ENCODE data around the gene MRPS22. TPM values are rescaled to one million over a fixed set of nuclear protein-coding genes. Genes with fewer than 3 reads are reported as not detected.
A peak's percentile ranks its signal among the peaks of the same experiment; 100 is the strongest.
"Not testable (repeated sequence)": the region's sequence is repeated elsewhere in the genome, so short reads cannot be mapped to it uniquely, and the experiment has no call there.

Gene MRPS22
- total RNA-seq, 2 experiments from 2014 or later = 39.6 to 42.6 TPM

- H3K4me3 Mint-ChIP-seq = no peak overlapping the region
- ChIA-PET POLR2A (no interaction called here), CTCF (no interaction called here)
- Histone ChIP-seq H3K27me3 (ENCODE audit: control insufficient read depth in 1 of 2, insufficient read depth in 2 of 2, low read length in 2 of 2) (no peaks in the 10 kb centered on the region), H3K9me3 (ENCODE audit: control insufficient read depth in 1 of 2, insufficient read depth in 1 of 2, low read length in 2 of 2) (no peaks in the 10 kb centered on the region), H3K4me3 (ENCODE audit: low read length) (no peak overlapping the region), H3K4me1 (ENCODE audit: insufficient read depth, low read length) (no peaks in the 10 kb centered on the region), H3K36me3 (ENCODE audit: insufficient read depth, low read length) (peaks cover 88% of the 10 kb centered on the region), H3K27ac (ENCODE audit: low read depth in 1 of 2, low read length in 2 of 2) (no peak overlapping the region)
- H3K9me3 Mint-ChIP-seq = no peaks in the 10 kb centered on the region
- no peak overlapping the region for H3K27ac Mint-ChIP-seq
- no peak for ATAC-seq (ENCODE audit: poor library complexity)
- intact Hi-C loops (cut with DNase I, micrococcal nuclease) = no loop called here
- no peaks in the 10 kb centered on the region for H3K27me3 Mint-ChIP-seq
- peaks cover 30% of the 10 kb centered on the region for H3K4me1 Mint-ChIP-seq (ENCODE audit: low read depth)
- no peak for DNase-seq
- H3K36me3 Mint-ChIP-seq (ENCODE audit: low read depth) = peaks cover 85% of the 10 kb centered on the region
- TF ChIP-seq, protein P1, sequence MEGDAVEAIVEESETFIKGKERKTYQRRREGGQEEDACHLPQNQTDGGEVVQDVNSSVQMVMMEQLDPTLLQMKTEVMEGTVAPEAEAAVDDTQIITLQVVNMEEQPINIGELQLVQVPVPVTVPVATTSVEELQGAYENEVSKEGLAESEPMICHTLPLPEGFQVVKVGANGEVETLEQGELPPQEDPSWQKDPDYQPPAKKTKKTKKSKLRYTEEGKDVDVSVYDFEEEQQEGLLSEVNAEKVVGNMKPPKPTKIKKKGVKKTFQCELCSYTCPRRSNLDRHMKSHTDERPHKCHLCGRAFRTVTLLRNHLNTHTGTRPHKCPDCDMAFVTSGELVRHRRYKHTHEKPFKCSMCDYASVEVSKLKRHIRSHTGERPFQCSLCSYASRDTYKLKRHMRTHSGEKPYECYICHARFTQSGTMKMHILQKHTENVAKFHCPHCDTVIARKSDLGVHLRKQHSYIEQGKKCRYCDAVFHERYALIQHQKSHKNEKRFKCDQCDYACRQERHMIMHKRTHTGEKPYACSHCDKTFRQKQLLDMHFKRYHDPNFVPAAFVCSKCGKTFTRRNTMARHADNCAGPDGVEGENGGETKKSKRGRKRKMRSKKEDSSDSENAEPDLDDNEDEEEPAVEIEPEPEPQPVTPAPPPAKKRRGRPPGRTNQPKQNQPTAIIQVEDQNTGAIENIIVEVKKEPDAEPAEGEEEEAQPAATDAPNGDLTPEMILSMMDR (IDR thresholded peaks at IDR 0.05) = no peak
Observed at GRCh38 chr3:139377378-139377777, 33.6 kb downstream of the MRPS22 start.

DNA sequence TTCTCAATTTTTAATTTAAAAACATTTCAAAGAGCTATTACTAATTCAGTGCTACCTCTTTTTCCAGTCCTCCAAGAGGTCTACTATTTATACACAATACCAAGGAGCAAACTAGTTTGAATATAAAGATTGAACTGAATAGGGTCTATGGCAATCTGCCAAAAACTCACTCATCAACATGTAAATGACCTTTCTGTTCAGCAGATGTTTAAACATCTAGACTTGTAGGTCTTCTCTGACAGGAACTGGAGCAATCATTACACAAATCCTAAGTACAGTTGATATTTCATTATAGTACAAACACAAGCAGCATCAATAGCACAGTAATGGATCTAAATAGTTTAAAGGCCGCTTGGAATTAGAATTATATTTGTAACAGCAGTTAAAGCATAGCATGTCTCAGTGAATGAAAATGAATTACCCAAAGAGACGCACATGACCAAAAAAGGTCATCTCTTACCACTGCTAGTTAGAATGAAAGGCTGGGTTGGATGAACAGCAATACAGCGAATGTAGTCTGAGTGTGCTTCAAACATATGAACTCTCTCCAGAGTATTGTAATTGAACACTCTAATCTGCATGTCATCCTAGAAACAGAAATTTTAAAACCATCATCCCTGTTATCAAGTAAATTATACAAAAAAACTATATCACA, 34.9 kb downstream of the MRPS22 start:
- no peak for DNase-seq
- no peak overlapping the region for H3K27ac ChIP-seq (ENCODE audit: low read depth in 1 of 2, low read length in 2 of 2)
- H3K36me3 Mint-ChIP-seq (ENCODE audit: low read depth) = peaks cover 81% of the 10 kb centered on the region
- no peaks in the 10 kb centered on the region for H3K27me3 Mint-ChIP-seq
- H3K4me1 Mint-ChIP-seq (ENCODE audit: low read depth) = peaks cover 39% of the 10 kb centered on the region
- H3K4me3 Mint-ChIP-seq = no peak overlapping the region
- H3K27ac Mint-ChIP-seq = peak overlapping the region; percentile 0
- ChIA-PET POLR2A (no interaction called here), CTCF (no interaction called here)
- intact Hi-C loops (cut with DNase I, micrococcal nuclease) = no loop called here
- no peak for ATAC-seq (ENCODE audit: poor library complexity)
- H3K36me3 ChIP-seq (ENCODE audit: insufficient read depth, low read length) = peaks cover 79% of the 10 kb centered on the region
- no peaks in the 10 kb centered on the region for H3K4me1 ChIP-seq (ENCODE audit: insufficient read depth, low read length)
- H3K9me3 ChIP-seq (ENCODE audit: control insufficient read depth in 1 of 2, insufficient read depth in 1 of 2, low read length in 2 of 2) = no peaks in the 10 kb centered on the region
- TF ChIP-seq, protein P1 (IDR thresholded peaks at IDR 0.05) = no peak
- H3K27me3 ChIP-seq (ENCODE audit: control insufficient read depth in 1 of 2, insufficient read depth in 2 of 2, low read length in 2 of 2) = no peaks in the 10 kb centered on the region
- no peak overlapping the region for H3K4me3 ChIP-seq (ENCODE audit: low read length)
- no peaks in the 10 kb centered on the region for H3K9me3 Mint-ChIP-seq

DNA sequence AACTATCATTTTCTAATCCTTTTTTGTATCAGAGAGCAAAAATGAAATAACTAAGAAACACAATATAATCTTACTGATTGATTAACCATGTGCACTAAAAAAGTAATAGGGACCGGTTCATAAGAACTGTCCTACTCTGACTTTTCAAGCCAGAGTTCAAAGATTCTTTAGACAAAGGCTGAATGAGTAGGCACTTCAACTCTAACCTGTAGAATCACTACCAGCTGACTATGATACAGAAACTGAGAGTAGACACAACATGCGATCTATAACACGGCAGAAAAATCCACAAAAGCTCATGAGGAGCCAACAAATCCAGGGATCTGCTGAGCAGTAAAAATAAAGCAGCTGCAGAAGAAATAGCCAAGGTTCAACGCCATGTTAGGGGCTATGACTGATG, 36.8 kb downstream of the MRPS22 start:
- ATAC-seq (ENCODE audit: poor library complexity) (no peak), DNase-seq (no peak)
- peaks cover 73% of the 10 kb centered on the region for H3K36me3 Mint-ChIP-seq (ENCODE audit: low read depth)
- intact Hi-C loops (cut with DNase I, micrococcal nuclease) = no loop called here
- H3K27me3 Mint-ChIP-seq = no peaks in the 10 kb centered on the region
- Histone ChIP-seq H3K27me3 (ENCODE audit: control insufficient read depth in 1 of 2, insufficient read depth in 2 of 2, low read length in 2 of 2) (no peaks in the 10 kb centered on the region), H3K36me3 (ENCODE audit: insufficient read depth, low read length) (peaks cover 67% of the 10 kb centered on the region), H3K4me3 (ENCODE audit: low read length) (no peak overlapping the region), H3K4me1 (ENCODE audit: insufficient read depth, low read length) (no peaks in the 10 kb centered on the region), H3K27ac (ENCODE audit: low read depth in 1 of 2, low read length in 2 of 2) (no peak overlapping the region), H3K9me3 (ENCODE audit: control insufficient read depth in 1 of 2, insufficient read depth in 1 of 2, low read length in 2 of 2) (no peaks in the 10 kb centered on the region)
- peak overlapping the region; percentile 28 for H3K27ac Mint-ChIP-seq
- no peaks in the 10 kb centered on the region for H3K9me3 Mint-ChIP-seq
- peaks cover 54% of the 10 kb centered on the region for H3K4me1 Mint-ChIP-seq (ENCODE audit: low read depth)
- TF ChIP-seq, protein P1 (IDR thresholded peaks at IDR 0.05) = no peak
- no peak overlapping the region for H3K4me3 Mint-ChIP-seq
- POLR2A ChIA-PET = no interaction called here
- CTCF ChIA-PET = no interaction called here

GRCh38 chr3:139382291-139382690, 38.5 kb downstream of the MRPS22 start:
- CTCF ChIA-PET; intact Hi-C loops (cut with DNase I, micrococcal nuclease); H3K27me3 ChIP-seq (ENCODE audit: control insufficient read depth in 1 of 2, insufficient read depth in 2 of 2, low read length in 2 of 2); ATAC-seq (ENCODE audit: poor library complexity); H3K27me3 Mint-ChIP-seq; H3K4me3 ChIP-seq (ENCODE audit: low read length); H3K4me1 ChIP-seq (ENCODE audit: insufficient read depth, low read length); H3K9me3 ChIP-seq (ENCODE audit: control insufficient read depth in 1 of 2, insufficient read depth in 1 of 2, low read length in 2 of 2); H3K9me3 Mint-ChIP-seq; H3K27ac ChIP-seq (ENCODE audit: low read depth in 1 of 2, low read length in 2 of 2); DNase-seq; POLR2A ChIA-PET; H3K4me3 Mint-ChIP-seq: not testable (repeated sequence)
- Mint-ChIP-seq H3K27ac (peak overlapping the region; percentile 19), H3K36me3 (ENCODE audit: low read depth) (peaks cover 70% of the 10 kb centered on the region), H3K4me1 (ENCODE audit: low read depth) (peaks cover 69% of the 10 kb centered on the region)
- peaks cover 54% of the 10 kb centered on the region for H3K36me3 ChIP-seq (ENCODE audit: insufficient read depth, low read length)

Data from CD4-positive, alpha-beta T cell (primary cell).